ENCODE measurements around the gene DTX4. TPM values are rescaled to one million over a fixed set of nuclear protein-coding genes. Genes with fewer than 3 reads are reported as not detected.
A peak's percentile ranks its signal among the peaks of the same experiment; 100 is the strongest.

DTX4 gene
- total RNA-seq, 1 experiment from 2014 or later, result 1.9 TPM

- H3K27ac ChIP-seq (ENCODE audit: low read depth, low read length, poor library complexity, severe bottlenecking), result no peak overlapping the region
- peaks cover 22% of the 10 kb centered on the region for H3K4me1 ChIP-seq (ENCODE audit: insufficient read depth, low read length, poor library complexity, severe bottlenecking)
- BruUV-seq (replicated peaks), result no TSS peak
- H3K27me3 ChIP-seq (replicated peaks; ENCODE audit: insufficient read depth, low read depth, low read length, poor library complexity), result peaks cover 7% of the 10 kb centered on the region
- POLR2A ChIA-PET (ENCODE audit: low non-redundant PET), result no interaction called here
- intact Hi-C loops (cut with micrococcal nuclease; ENCODE audit: unreplicated experiment), result loop anchor here (2.0 kb wide), 1 partner anchor 13 kb away; no protein-coding TSS in a partner anchor
- no peaks in the 10 kb centered on the region for H3K9me3 ChIP-seq (ENCODE audit: low read depth, low read length, poor library complexity, severe bottlenecking)
- no peaks in the 10 kb centered on the region for H3K36me3 ChIP-seq (ENCODE audit: insufficient read depth, low read length, poor library complexity, severe bottlenecking)
- TF ChIP-seq CTCF (conservative IDR thresholded peaks at IDR 0.05; ENCODE audit: low read depth, low read length) (no peak), EZH2 (IDR thresholded peaks at IDR 0.05; ENCODE audit: borderline replicate concordance, low read depth, low read length, poor library complexity, severe bottlenecking) (no peak)
- CTCF ChIA-PET, result interaction anchor here (2.9 kb wide), 1 partner anchor 13 kb away, joined by 35 read pairs; no protein-coding TSS in a partner anchor
- peak; percentile 37 for DNase-seq (ENCODE audit: low spot score)
- H3K4me3 ChIP-seq (ENCODE audit: low read depth, low read length, poor library complexity, severe bottlenecking), result peak overlapping the region; percentile 50
These were observed 1.4 kb downstream of the DTX4 start for GRCh38 chr11:59173080-59173963.

GRCh38 chr11:59173964-59174663 lies 2.2 kb downstream of the DTX4 start:
- TF ChIP-seq CTCF (conservative IDR thresholded peaks at IDR 0.05; ENCODE audit: low read depth, low read length) (no peak), EZH2 (IDR thresholded peaks at IDR 0.05; ENCODE audit: borderline replicate concordance, low read depth, low read length, poor library complexity, severe bottlenecking) (no peak)
- Histone ChIP-seq H3K4me1 (ENCODE audit: insufficient read depth, low read length, poor library complexity, severe bottlenecking) (peaks cover 22% of the 10 kb centered on the region), H3K36me3 (ENCODE audit: insufficient read depth, low read length, poor library complexity, severe bottlenecking) (no peaks in the 10 kb centered on the region), H3K4me3 (ENCODE audit: low read depth, low read length, poor library complexity, severe bottlenecking) (peak overlapping the region; percentile 50), H3K27me3 (replicated peaks; ENCODE audit: insufficient read depth, low read depth, low read length, poor library complexity) (peaks cover 7% of the 10 kb centered on the region), H3K27ac (ENCODE audit: low read depth, low read length, poor library complexity, severe bottlenecking) (no peak overlapping the region), H3K9me3 (ENCODE audit: low read depth, low read length, poor library complexity, severe bottlenecking) (no peaks in the 10 kb centered on the region)
- intact Hi-C loops (cut with micrococcal nuclease; ENCODE audit: unreplicated experiment), result loop anchor here (2.0 kb wide), 1 partner anchor 13 kb away; no protein-coding TSS in a partner anchor
- DNase-seq (ENCODE audit: low spot score), result peak; percentile 25
- ChIA-PET CTCF (no interaction called here), POLR2A (ENCODE audit: low non-redundant PET) (no interaction called here)
- BruUV-seq (replicated peaks), result no TSS peak

GRCh38 chr11:59174664-59175033 lies 2.7 kb downstream of the DTX4 start:
- intact Hi-C loops (cut with micrococcal nuclease; ENCODE audit: unreplicated experiment), result no loop called here
- TF ChIP-seq EZH2 (IDR thresholded peaks at IDR 0.05; ENCODE audit: borderline replicate concordance, low read depth, low read length, poor library complexity, severe bottlenecking), result no peak
- TF ChIP-seq CTCF (conservative IDR thresholded peaks at IDR 0.05; ENCODE audit: low read depth, low read length), result no peak
- ChIA-PET POLR2A (ENCODE audit: low non-redundant PET) (no interaction called here), CTCF (no interaction called here)
- H3K4me1 ChIP-seq (ENCODE audit: insufficient read depth, low read length, poor library complexity, severe bottlenecking), result peaks cover 22% of the 10 kb centered on the region
- no peaks in the 10 kb centered on the region for H3K36me3 ChIP-seq (ENCODE audit: insufficient read depth, low read length, poor library complexity, severe bottlenecking)
- no peak overlapping the region for H3K4me3 ChIP-seq (ENCODE audit: low read depth, low read length, poor library complexity, severe bottlenecking)
- no peak for DNase-seq (ENCODE audit: low spot score)
- H3K9me3 ChIP-seq (ENCODE audit: low read depth, low read length, poor library complexity, severe bottlenecking), result no peaks in the 10 kb centered on the region
- peaks cover 7% of the 10 kb centered on the region for H3K27me3 ChIP-seq (replicated peaks; ENCODE audit: insufficient read depth, low read depth, low read length, poor library complexity)
- BruUV-seq (replicated peaks), result no TSS peak
- H3K27ac ChIP-seq (ENCODE audit: low read depth, low read length, poor library complexity, severe bottlenecking), result no peak overlapping the region
